Measurements from ENCODE around the gene ZCWPW1. TPM values are rescaled to one million over a fixed set of nuclear protein-coding genes. Genes with fewer than 3 reads are reported as not detected.

ZCWPW1 gene
- total RNA-seq, 4 donors from 2014 or later = 1.8 to 19.8 (median 3.6) TPM

DNA sequence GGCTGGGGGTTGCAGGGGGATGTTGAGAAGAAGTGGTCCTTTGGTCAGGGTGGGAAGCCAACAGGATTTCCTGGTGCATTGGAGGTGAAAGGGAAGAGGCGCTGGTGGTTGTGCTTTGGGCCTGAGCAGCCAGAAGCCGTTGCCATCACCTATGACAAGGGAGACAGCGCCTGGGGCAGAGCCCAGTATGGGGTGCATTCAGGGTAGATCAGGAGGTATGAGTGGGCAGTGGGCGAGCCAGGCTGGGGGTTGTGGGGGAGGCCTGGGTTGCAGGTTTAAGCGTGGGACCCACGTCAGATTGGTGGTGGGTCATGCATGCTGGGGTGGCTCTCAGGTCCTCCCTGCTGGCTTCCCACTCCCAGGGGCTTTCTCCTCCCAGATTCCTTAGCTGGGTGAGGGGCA lies 76.8 kb downstream of the ZCWPW1 start:
- no peak for TF ChIP-seq POLR2A (IDR thresholded peaks at IDR 0.05)
- TF ChIP-seq, protein P1, sequence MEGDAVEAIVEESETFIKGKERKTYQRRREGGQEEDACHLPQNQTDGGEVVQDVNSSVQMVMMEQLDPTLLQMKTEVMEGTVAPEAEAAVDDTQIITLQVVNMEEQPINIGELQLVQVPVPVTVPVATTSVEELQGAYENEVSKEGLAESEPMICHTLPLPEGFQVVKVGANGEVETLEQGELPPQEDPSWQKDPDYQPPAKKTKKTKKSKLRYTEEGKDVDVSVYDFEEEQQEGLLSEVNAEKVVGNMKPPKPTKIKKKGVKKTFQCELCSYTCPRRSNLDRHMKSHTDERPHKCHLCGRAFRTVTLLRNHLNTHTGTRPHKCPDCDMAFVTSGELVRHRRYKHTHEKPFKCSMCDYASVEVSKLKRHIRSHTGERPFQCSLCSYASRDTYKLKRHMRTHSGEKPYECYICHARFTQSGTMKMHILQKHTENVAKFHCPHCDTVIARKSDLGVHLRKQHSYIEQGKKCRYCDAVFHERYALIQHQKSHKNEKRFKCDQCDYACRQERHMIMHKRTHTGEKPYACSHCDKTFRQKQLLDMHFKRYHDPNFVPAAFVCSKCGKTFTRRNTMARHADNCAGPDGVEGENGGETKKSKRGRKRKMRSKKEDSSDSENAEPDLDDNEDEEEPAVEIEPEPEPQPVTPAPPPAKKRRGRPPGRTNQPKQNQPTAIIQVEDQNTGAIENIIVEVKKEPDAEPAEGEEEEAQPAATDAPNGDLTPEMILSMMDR (IDR thresholded peaks at IDR 0.05) = no peak
- Histone ChIP-seq H3K27ac (peak overlapping the region in 3 of 4 donors; percentile 10 to 52 (median 49)), H3K4me1 (no peaks in the 10 kb centered on the region), H3K27me3 (no peaks in the 10 kb centered on the region), H3K4me3 (no peak overlapping the region), H3K9me3 (no peaks in the 10 kb centered on the region), H3K36me3 (peaks cover 0 to 86% (median 0%) of the 10 kb centered on the region in 3 donors)
- peak in 1 of 3 donors; percentile 33 for DNase-seq

Other genes starting within 250 kb of the ZCWPW1 start
- 1 to 10 TPM; 3.7 to 8.3 (median 5.1) TPM for gene PVRIG, start 208.8 kb downstream of the ZCWPW1 start, total RNA-seq
- gene SPDYE3, start 121.0 kb downstream of the ZCWPW1 start, total RNA-seq = not detected
- 100 to 1,000 TPM in 3 of 4 donors, 10 to 100 TPM in 1; 73.6 to 179 (median 150) TPM for gene PILRB, start 70.6 kb downstream of the ZCWPW1 start, total RNA-seq
- gene PILRA, start 55.2 kb downstream of the ZCWPW1 start, total RNA-seq = 1 to 10 TPM; 5.8 to 9.5 (median 5.9) TPM
- 10 to 100 TPM; 17.3 to 46.3 (median 32.2) TPM for gene MEPCE, start 1.1 kb upstream of the ZCWPW1 start, total RNA-seq
- 10 to 100 TPM; 44.8 to 67.7 (median 49.0) TPM for gene PPP1R35, start 7.8 kb upstream of the ZCWPW1 start, total RNA-seq
- gene SPACDR, start 35.6 kb upstream of the ZCWPW1 start, total RNA-seq = not detected
- gene TSC22D4, start 50.5 kb upstream of the ZCWPW1 start, total RNA-seq = 10 to 100 TPM; 28.9 to 51.2 (median 40.6) TPM
- gene NYAP1, start 55.2 kb upstream of the ZCWPW1 start, total RNA-seq = 1 to 10 TPM in 1 of 4 donors, under 1 TPM in 2, not detected in 1; 0.38 to 2.5 (median 0.40) TPM
- 10 to 100 TPM; 38.4 to 63.6 (median 49.9) TPM for gene AGFG2, start 110.5 kb upstream of the ZCWPW1 start, total RNA-seq
- gene SAP25, start 145.2 kb upstream of the ZCWPW1 start, total RNA-seq = 10 to 100 TPM in 3 of 4 donors, 1 to 10 TPM in 1; 2.5 to 18.2 (median 13.4) TPM
- gene LRCH4, start 157.4 kb upstream of the ZCWPW1 start, total RNA-seq = 100 to 1,000 TPM in 3 of 4 donors, 10 to 100 TPM in 1; 76.7 to 232 (median 156) TPM
- 1 to 10 TPM in 2 of 4 donors, not detected in 2; 1.1 to 2.8 TPM for gene FBXO24, start 157.6 kb upstream of the ZCWPW1 start, total RNA-seq
- gene PCOLCE, start 173.7 kb upstream of the ZCWPW1 start, total RNA-seq = 10 to 100 TPM in 2 of 4 donors, 1 to 10 TPM in 2; 1.8 to 53.6 (median 9.8) TPM
- gene MOSPD3, start 183.8 kb upstream of the ZCWPW1 start, total RNA-seq = 10 to 100 TPM in 1 of 4 donors, 1 to 10 TPM in 3; 5.0 to 14.2 (median 7.3) TPM
- 1 to 10 TPM in 2 of 4 donors, not detected in 2; 1.6 to 2.5 TPM for gene TFR2, start 212.8 kb upstream of the ZCWPW1 start, total RNA-seq
- gene ACTL6B, start 227.7 kb upstream of the ZCWPW1 start, total RNA-seq = not detected
- gene GNB2, start 245.0 kb upstream of the ZCWPW1 start, total RNA-seq = 100 to 1,000 TPM; 123 to 236 (median 172) TPM

Measured in Peyer's patch (tissue), 4 donors.